ENCODE results near the gene USP17L10. TPM values are rescaled to one million over a fixed set of nuclear protein-coding genes. Genes with fewer than 3 reads are reported as not detected.
"Not testable (repeated sequence)": the region's sequence is repeated elsewhere in the genome, so short reads cannot be mapped to it uniquely, and the experiment has no call there.

USP17L10 gene
- total RNA-seq, 1 donor from 2014 or later, result not detected

- H3K27me3 ChIP-seq (ENCODE audit: low read depth); H3K9me3 ChIP-seq (replicated peaks); H3K36me3 ChIP-seq; H3K27ac ChIP-seq (replicated peaks); H3K4me3 ChIP-seq; DNase-seq; intact Hi-C loops (cut with micrococcal nuclease); H3K4me1 ChIP-seq: not testable (repeated sequence)
Observed at GRCh38 chr4:9257824-9258223, 47.4 kb downstream of the USP17L10 start, which contains the start of gene USP17L20. TSS of gene USP17L20 (plus strand) at chr4:9258124. CDS start at chr4:9258124, 0 bp downstream.

Other genes starting within 250 kb of the USP17L10 start
- gene FAM90A26, start 40.2 kb upstream of the USP17L10 start, total RNA-seq, result not detected
- gene USP17L11, start 4.7 kb downstream of the USP17L10 start, total RNA-seq, result not detected
- not detected for gene USP17L12, start 9.5 kb downstream of the USP17L10 start, total RNA-seq
- not detected for gene USP17L13, start 14.2 kb downstream of the USP17L10 start, total RNA-seq
- not detected for gene USP17L15, start 23.7 kb downstream of the USP17L10 start, total RNA-seq
- gene USP17L17, start 33.2 kb downstream of the USP17L10 start, total RNA-seq, result not detected
- gene USP17L18, start 38.0 kb downstream of the USP17L10 start, total RNA-seq, result not detected
- gene USP17L19, start 42.7 kb downstream of the USP17L10 start, total RNA-seq, result not detected
- gene USP17L20, start 47.5 kb downstream of the USP17L10 start, total RNA-seq, result not detected
- gene USP17L21, start 52.2 kb downstream of the USP17L10 start, total RNA-seq, result not detected
- not detected for gene USP17L22, start 57.0 kb downstream of the USP17L10 start, total RNA-seq
- gene USP17L24, start 114.5 kb downstream of the USP17L10 start, total RNA-seq, result not detected
- not detected for gene USP17L25, start 119.3 kb downstream of the USP17L10 start, total RNA-seq
- not detected for gene USP17L26, start 124.0 kb downstream of the USP17L10 start, total RNA-seq
- not detected for gene USP17L5, start 128.7 kb downstream of the USP17L10 start, total RNA-seq
- gene USP17L27, start 133.5 kb downstream of the USP17L10 start, total RNA-seq, result not detected
- not detected for gene USP17L28, start 138.2 kb downstream of the USP17L10 start, total RNA-seq
- gene USP17L29, start 143.0 kb downstream of the USP17L10 start, total RNA-seq, result not detected
- gene USP17L30, start 152.5 kb downstream of the USP17L10 start, total RNA-seq, result not detected
- gene DEFB131A, start 233.8 kb downstream of the USP17L10 start, total RNA-seq, result not detected

Data from left ventricle myocardium inferior (tissue), 1 donor.